H1 (cell line): ENCODE data around the gene AIG1. TPM values are rescaled to one million over a fixed set of nuclear protein-coding genes. Genes with fewer than 3 reads are reported as not detected.
A peak's percentile ranks its signal among the peaks of the same experiment; 100 is the strongest.

Source experiments
- CTCF ChIA-PET: fragments of 300-600 bp; sonication (Branson Sonifier 250); formaldehyde crosslinking; loops from one replicate; lab custom pipeline; 2021; ENCODE audit not compliant: partially characterized antibody; lab: Charles Lee
- POLR2A ChIA-PET: fragments of 300-600 bp; sonication (Branson Sonifier 250); formaldehyde crosslinking; loops from one replicate; lab custom pipeline; 2021; ENCODE audit warnings: inconsistent platforms; ENCODE audit not compliant: partially characterized antibody; lab: Charles Lee
- DNase-seq, 2 experiments: peaks; one replicate each; pipeline versions ENCODE4 v3.0.0 to v3.0.0-alpha.2; 2010 to 2022; ENCODE audit warnings: low spot score in 2 of 2, low read depth in 1 of 2, mixed read lengths in 1 of 2
- FAIRE-seq: peaks from 2 replicates; lab custom pipeline; 2011; peaks lifted over from hg19 to GRCh38; lab: Jason Lieb, UNC
- H2AFZ ChIP-seq: 2 replicates; pipeline ENCODE4 v1.8.1; 2012; ENCODE audit warnings: low read length, inconsistent platforms
- H2AK5ac ChIP-seq: 2 replicates; pipeline ENCODE4 v1.6.1; 2013; ENCODE audit warnings: low read depth, low read length
- H2BK120ac ChIP-seq: replicated peaks from 2 replicates; pipeline ENCODE3; 2013; ENCODE audit warnings: low read depth, low read length, inconsistent platforms
- H2BK12ac ChIP-seq: 2 replicates; pipeline ENCODE4 v1.6.1; 2013; ENCODE audit warnings: low read depth, low read length
- H2BK15ac ChIP-seq: 2 replicates; pipeline ENCODE4 v1.6.1; 2013; ENCODE audit warnings: low read length
- H2BK20ac ChIP-seq: 2 replicates; pipeline ENCODE4 v1.6.1; 2013; ENCODE audit warnings: low read length
- H2BK5ac ChIP-seq: 2 replicates; pipeline ENCODE4 v1.6.1; 2013; ENCODE audit warnings: low read depth, low read length
- H3K14ac ChIP-seq: 2 replicates; pipeline ENCODE4 v1.6.1; 2013; ENCODE audit warnings: inconsistent platforms; ENCODE audit not compliant: insufficient read length
- H3K18ac ChIP-seq: 2 replicates; pipeline ENCODE4 v1.6.1; 2013; ENCODE audit warnings: low read length; ENCODE audit errors: extremely low read depth
- H3K23ac ChIP-seq: 2 replicates; pipeline ENCODE4 v1.6.1; 2013; ENCODE audit warnings: inconsistent platforms; ENCODE audit not compliant: insufficient read length
- H3K23me2 ChIP-seq: 2 replicates; pipeline ENCODE4 v1.6.1; 2013; ENCODE audit warnings: low read depth, low read length
- H3K27ac ChIP-seq: 2 replicates; pipeline ENCODE4 v1.6.1; 2011; ENCODE audit warnings: low read depth, low read length, inconsistent platforms
- H3K27me3 ChIP-seq, 4 experiments: replicated peaks in 1 of 4; 1 replicate in 1 of 4; 2 replicates in 3 of 4; pipeline versions ENCODE4 v1.6.1 to v1.8.1; 2011 to 2013; ENCODE audit warnings: low read length in 3 of 4, mild to moderate bottlenecking in 3 of 4, inconsistent platforms in 2 of 4, mixed read lengths in 2 of 4, moderate library complexity in 1 of 4; ENCODE audit not compliant: control insufficient read depth in 3 of 4, insufficient read depth in 3 of 4; ENCODE audit errors: extremely low read depth in 1 of 4
- H3K36me3 ChIP-seq, 4 experiments: 2 replicates each; pipeline versions ENCODE4 v1.6.1 to v1.8.1; 2011 to 2013; ENCODE audit warnings: mild to moderate bottlenecking in 4 of 4, low read length in 3 of 4, moderate library complexity in 2 of 4, control low read depth in 1 of 4, inconsistent platforms in 1 of 4; ENCODE audit not compliant: insufficient read depth in 4 of 4, control insufficient read depth in 2 of 4
- H3K4ac ChIP-seq: replicated peaks from 2 replicates; pipeline ENCODE3; 2013; ENCODE audit warnings: low read length, low read depth, mixed read lengths, inconsistent platforms; ENCODE audit not compliant: insufficient read length
- H3K4me1 ChIP-seq, 4 experiments: replicated peaks in 1 of 4; 1 replicate in 1 of 4; 2 replicates in 3 of 4; pipeline versions ENCODE4 v1.6.1 to v1.8.1; 2011 to 2013; ENCODE audit warnings: low read length in 3 of 4, inconsistent platforms in 2 of 4, mixed read lengths in 1 of 4; ENCODE audit not compliant: insufficient read depth in 4 of 4, control insufficient read depth in 3 of 4
- H3K4me2 ChIP-seq, 2 experiments: 2 replicates each; pipeline versions ENCODE4 v1.6.1 to v1.8.1; 2011 to 2013; ENCODE audit warnings: low read depth in 2 of 2, low read length in 2 of 2, control low read depth in 1 of 2, inconsistent platforms in 1 of 2, mild to moderate bottlenecking in 1 of 2; ENCODE audit not compliant: insufficient read depth in 1 of 2
- H3K4me3 ChIP-seq, 4 experiments: fragments of 200-600, 300-600 bp in 1 of 4; sonication (generic), shearing (Covaris generic), sonication (Bioruptor Twin) in 1 of 4; 2 replicates each; pipeline versions ENCODE4 v1.5.1 to v1.8.1; 2011 to 2016; ENCODE audit warnings: low read length in 4 of 4, low read depth in 3 of 4, control low read depth in 2 of 4, inconsistent platforms in 2 of 4, mild to moderate bottlenecking in 2 of 4, mixed read lengths in 1 of 4, moderate library complexity in 1 of 4; ENCODE audit not compliant: insufficient read depth in 2 of 4; ENCODE audit errors: extremely low read depth in 1 of 4
- H3K56ac ChIP-seq: replicated peaks from 2 replicates; pipeline ENCODE3; 2013; ENCODE audit warnings: low read depth, mild to moderate bottlenecking, mixed read lengths, low read length, inconsistent platforms; ENCODE audit not compliant: insufficient read length
- H3K79me1 ChIP-seq: 2 replicates; pipeline ENCODE4 v1.6.1; 2013; ENCODE audit warnings: low read depth, low read length, control low read depth
- H3K79me2 ChIP-seq, 2 experiments: 2 replicates each; pipeline versions ENCODE4 v1.6.1 to v1.8.1; 2012 to 2013; ENCODE audit warnings: low read length in 2 of 2, mild to moderate bottlenecking in 2 of 2, inconsistent platforms in 1 of 2; ENCODE audit not compliant: insufficient read depth in 2 of 2, control insufficient read depth in 1 of 2
- H3K9ac ChIP-seq, 4 experiments: replicated peaks in 1 of 4; 1 replicate in 1 of 4; 2 replicates in 3 of 4; pipeline versions ENCODE4 v1.6.1 to v1.8.1; 2011 to 2013; ENCODE audit warnings: low read depth in 3 of 4, low read length in 3 of 4, control low read depth in 2 of 4, mild to moderate bottlenecking in 2 of 4, moderate library complexity in 2 of 4, inconsistent platforms in 1 of 4; ENCODE audit errors: extremely low read depth in 1 of 4
- H3K9me3 ChIP-seq, 2 experiments: 2 replicates each; pipeline versions ENCODE4 v1.6.1 to v1.8.1; 2012 to 2013; ENCODE audit warnings: mild to moderate bottlenecking in 2 of 2, moderate library complexity in 2 of 2, control low read depth in 1 of 2, inconsistent platforms in 1 of 2, low read depth in 1 of 2, low read length in 1 of 2, mixed read lengths in 1 of 2; ENCODE audit not compliant: insufficient read depth in 2 of 2
- H4K20me1 ChIP-seq, 2 experiments: replicated peaks in 1 of 2; 2 replicates each; pipeline versions ENCODE3 to v1.8.1; 2011 to 2013; ENCODE audit warnings: inconsistent platforms in 2 of 2, low read length in 2 of 2, mild to moderate bottlenecking in 1 of 2; ENCODE audit not compliant: insufficient read depth in 2 of 2, control insufficient read depth in 1 of 2
- H4K5ac ChIP-seq: 2 replicates; pipeline ENCODE4 v1.6.1; 2013; ENCODE audit warnings: low read length, low read depth, mixed read lengths, inconsistent platforms; ENCODE audit not compliant: insufficient read length
- H4K8ac ChIP-seq: 2 replicates; pipeline ENCODE4 v1.8.0; 2013; ENCODE audit warnings: mild to moderate bottlenecking, moderate library complexity, low read length, inconsistent platforms; ENCODE audit not compliant: insufficient read depth; ENCODE audit errors: extremely low read depth
- H4K91ac ChIP-seq: replicated peaks from 2 replicates; pipeline ENCODE3; 2013; ENCODE audit warnings: low read length, mixed read lengths, inconsistent platforms; ENCODE audit not compliant: insufficient read length
- BACH1 ChIP-seq: IDR thresholded peaks from 2 replicates; pipeline ENCODE4 v1.6.1; 2012; ENCODE audit warnings: low read length, improper control_type of control experiment
- EP300 ChIP-seq, 2 experiments: IDR thresholded peaks; 1 replicate in 1 of 2; 2 replicates in 1 of 2; pipeline ENCODE4 v1.6.1; 2011 to 2012; ENCODE audit warnings: low read depth in 2 of 2, low read length in 2 of 2, mild to moderate bottlenecking in 2 of 2, borderline replicate concordance in 1 of 2, inconsistent platforms in 1 of 2, moderate library complexity in 1 of 2
- GTF2F1 ChIP-seq: IDR thresholded peaks from 2 replicates; pipeline ENCODE4 v1.6.1; 2012; ENCODE audit warnings: low read depth, low read length, improper control_type of control experiment, borderline replicate concordance
- NANOG ChIP-seq: IDR thresholded peaks from 2 replicates; pipeline ENCODE4 v1.6.1; 2011; ENCODE audit warnings: low read length, low read depth, mild to moderate bottlenecking, inconsistent platforms; ENCODE audit not compliant: insufficient read depth, poor library complexity, severe bottlenecking
- RNF2 ChIP-seq: fragments of 200-900, 300-1000 bp; sonication (generic); IDR thresholded peaks from 2 replicates; pipeline ENCODE4 v1.7.1; 2016; ENCODE audit warnings: borderline replicate concordance, low read depth, mild to moderate bottlenecking, antibody characterized with exemption, low read length; ENCODE audit not compliant: poor library complexity, severe bottlenecking; ENCODE audit errors: missing control alignments
- WGBS, 2 experiments: shearing (Covaris generic) in 1 of 2; methylation state at CpG; one replicate each; pipeline versions ENCODE4 v1.1.6 to v1.1.7; 2013 to 2015; ENCODE audit warnings: low lambda C conversion rate in 2 of 2, mixed read lengths in 2 of 2, inconsistent platforms in 1 of 2, low coverage in 1 of 2, missing lambda C conversion rate in 1 of 2; ENCODE audit not compliant: insufficient replicate concordance in 2 of 2, insufficient coverage in 1 of 2, insufficient read length in 1 of 2; ENCODE audit errors: extremely low coverage in 1 of 2, missing lambda C conversion rate in 1 of 2; 5-methylcytosine and 5-hydroxymethylcytosine counted together
- polyA plus RNA-seq, 7 experiments: library from polyadenylated mRNA; depleted of rRNA in 3 of 7; stranded (reverse) in 5 of 7; unstranded in 2 of 7; fragments of >200 nt in 5 of 7; fragments of 200-250 nt in 2 of 7; gene quantifications; 1 replicate in 5 of 7; 2 replicates in 1 of 7; 4 replicates in 1 of 7; pipeline versions ENCODE4 v1.2.1 to v1.2.3, GENCODE V29; 2011 to 2013; ENCODE audit warnings: missing spikeins in 2 of 7, mixed read lengths in 2 of 7
- total RNA-seq: library from RNA; stranded (reverse); fragmentation: NEBNext Ultra II Directional; extraction: Animal tissue kit (Norgen Biotek cat#: 25700); gene quantifications from 2 replicates; pipeline ENCODE4 v1.2.1, GENCODE V29; 2021

Gene AIG1
- total and polyA plus RNA-seq, 2 of the 8 experiments (the other 6 are each of a cell fraction or from before 2014, with no cell fraction given) = 56.6 to 58.4 TPM

GRCh38 chr6:143034689-143035334 lies 25.9 kb upstream of the AIG1 start:
- Histone ChIP-seq H3K9ac (no peak overlapping the region), H3K79me1 (no peaks in the 10 kb centered on the region), H4K91ac (no peak overlapping the region), H3K4me2 (no peak overlapping the region), H3K56ac (no peak overlapping the region), H2BK15ac (no peak overlapping the region), H3K27me3 (no peaks in the 10 kb centered on the region), H3K4me1 (no peaks in the 10 kb centered on the region), H4K20me1 (no peaks in the 10 kb centered on the region), H3K4me3 (no peak overlapping the region), H3K4ac (no peak overlapping the region), H4K5ac (no peak overlapping the region), H3K79me2 (no peaks in the 10 kb centered on the region), H3K18ac (no peak overlapping the region), H2BK5ac (no peak overlapping the region), H3K27ac (no peak overlapping the region), H3K23ac (no peak overlapping the region), H2AFZ (no peak overlapping the region), H3K14ac (no peak overlapping the region), H2BK20ac (peak overlapping the region; percentile 61; the same call in 1 of the 2 replicates), H2BK120ac (no peak overlapping the region), H2BK12ac (no peak overlapping the region), H3K9me3 (no peaks in the 10 kb centered on the region), H3K23me2 (no peaks in the 10 kb centered on the region), H2AK5ac (no peak overlapping the region), H3K36me3 (no peaks in the 10 kb centered on the region), H4K8ac (no peak overlapping the region)
- DNase-seq (no peak), FAIRE-seq (no peak)
- ChIA-PET POLR2A (no interaction called here), CTCF (interaction anchor here (1.0 to 1.9 kb wide), 6 partner anchors 9 to 342 kb away, joined by 3 to 6 read pairs (median 3); no protein-coding TSS in a partner anchor)
- 98% methylated on average over 7 of the region's 9 CpGs; no CpG with 5 or more reads in 1 of the 2 experiments for WGBS, 2 experiments
- TF ChIP-seq EP300 (IDR thresholded peaks at IDR 0.05; ENCODE audit: borderline replicate concordance in 1 of 2, low read depth in 2 of 2, low read length in 2 of 2) (no peak), GTF2F1 (no peak), NANOG (no peak), BACH1 (no peak), RNF2 (no peak)
